Stimulated activated CD8-positive, alpha-beta memory T cell treated with anti-CD3 and anti-CD28 coated beads, Interleukin-15, amount 100 ng/mL, for 1 hour (primary cell): Measurements from ENCODE around the gene ATG13.

Experiments
- DNase-seq: peaks from one replicate; pipeline ENCODE4 v3.0.0-alpha.2; 2020; ENCODE audit warnings: low read depth

The ATG13 gene

DNA sequence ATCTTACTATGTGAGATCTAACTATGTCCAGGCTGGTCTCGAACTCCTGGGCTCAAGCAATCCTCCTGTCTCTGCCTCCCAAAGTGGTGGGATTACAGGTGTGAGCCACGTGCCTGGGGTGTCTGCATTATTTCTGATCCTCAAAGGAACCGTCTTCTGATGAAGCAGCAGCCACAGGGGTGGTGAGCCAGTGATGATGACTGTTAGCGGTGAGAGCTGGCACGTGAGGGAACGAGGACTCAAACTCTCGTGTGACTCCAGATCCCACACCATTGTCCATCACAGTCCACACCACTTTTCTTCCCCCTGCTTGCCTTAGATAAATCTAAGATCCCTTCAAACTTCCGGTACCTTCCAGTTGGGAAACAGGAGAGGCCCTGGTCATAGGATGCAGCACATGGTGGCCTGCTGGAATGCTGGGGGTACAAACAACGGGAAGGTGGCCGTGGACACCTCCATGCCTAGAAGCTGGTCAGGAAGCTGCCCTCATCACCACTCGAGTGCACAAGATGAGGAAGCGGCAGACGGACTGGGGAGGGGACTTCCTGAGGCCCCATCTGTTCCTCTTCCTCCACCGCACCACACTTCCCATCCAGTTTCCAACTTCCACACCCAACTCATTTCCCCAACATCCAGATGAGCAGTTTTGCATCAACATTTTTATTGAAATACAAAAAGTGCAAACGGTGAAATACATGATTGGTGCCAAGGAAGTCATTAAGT lies 59.2 kb downstream of the ATG13 start:
- DNase-seq, result no peak

DNA sequence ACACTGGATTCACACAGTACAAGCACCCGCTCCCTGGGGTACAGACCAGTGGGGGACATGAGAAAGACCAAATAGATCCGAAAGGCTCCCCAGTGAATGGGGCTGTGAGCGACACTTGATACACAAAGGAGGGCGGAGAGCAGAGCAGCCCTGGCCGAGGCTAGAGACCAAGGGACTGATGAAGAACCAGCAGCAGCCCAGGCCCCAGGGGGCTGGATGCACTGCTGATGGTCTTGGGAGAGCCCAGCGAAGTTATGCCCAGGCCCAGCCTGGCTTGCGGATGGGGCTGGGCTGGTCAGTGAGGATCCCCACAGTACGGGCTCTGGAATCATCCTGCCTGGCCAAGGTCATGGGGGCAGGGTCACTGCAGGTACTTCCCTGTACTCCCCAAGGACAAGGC lies 59.8 kb downstream of the ATG13 start:
- no peak for DNase-seq

GRCh38 chr11:46677991-46678740 lies 60.8 kb downstream of the ATG13 start:
- DNase-seq, result no peak

GRCh38 chr11:46678741-46679130 lies 61.4 kb downstream of the ATG13 start:
- DNase-seq, result no peak

DNA sequence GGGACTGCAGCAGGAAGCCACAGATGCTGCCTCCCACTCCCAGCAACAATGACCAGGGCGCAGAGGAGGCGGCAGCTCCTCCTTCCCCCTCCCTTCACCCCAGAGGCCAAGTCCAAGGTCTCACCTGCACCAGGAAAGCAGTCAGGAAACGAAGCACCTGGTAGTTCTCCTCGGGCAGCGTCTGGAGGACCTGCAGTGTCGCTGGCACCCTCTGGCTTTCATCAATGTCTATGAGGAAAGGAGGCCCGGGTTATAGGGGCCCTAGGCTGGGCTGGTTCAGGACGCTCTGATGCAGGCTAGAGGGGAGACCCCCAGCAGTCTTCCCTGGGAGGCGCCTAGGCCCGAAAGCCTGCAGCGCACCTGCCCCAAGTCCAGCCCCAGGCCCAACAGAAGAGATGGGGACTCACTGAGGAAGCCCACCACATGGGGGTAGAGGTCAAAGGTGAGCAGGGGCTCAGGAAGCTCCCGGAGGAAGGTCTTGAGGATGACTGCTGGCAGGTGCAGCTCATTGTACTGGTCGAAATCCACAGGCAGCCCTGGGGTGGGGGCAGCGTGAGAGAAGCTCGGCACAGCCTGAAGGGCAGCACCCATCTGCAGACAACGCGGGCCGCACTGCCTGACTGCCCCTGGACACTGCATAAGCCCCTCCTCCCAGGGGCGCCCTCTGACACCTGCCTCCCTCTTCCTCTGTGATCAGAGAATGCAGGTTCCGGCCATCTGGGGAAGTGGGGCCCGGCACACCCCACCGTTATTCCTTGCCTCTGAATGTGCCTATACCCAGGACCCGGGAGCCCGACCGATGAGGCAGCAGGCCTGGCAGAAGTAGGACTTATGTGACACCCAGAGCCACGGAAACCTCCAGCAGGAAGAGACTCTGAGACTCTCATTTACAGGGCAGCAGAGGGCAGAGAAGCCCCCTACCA lies 62.1 kb downstream of the ATG13 start:
- no peak for DNase-seq

DNA sequence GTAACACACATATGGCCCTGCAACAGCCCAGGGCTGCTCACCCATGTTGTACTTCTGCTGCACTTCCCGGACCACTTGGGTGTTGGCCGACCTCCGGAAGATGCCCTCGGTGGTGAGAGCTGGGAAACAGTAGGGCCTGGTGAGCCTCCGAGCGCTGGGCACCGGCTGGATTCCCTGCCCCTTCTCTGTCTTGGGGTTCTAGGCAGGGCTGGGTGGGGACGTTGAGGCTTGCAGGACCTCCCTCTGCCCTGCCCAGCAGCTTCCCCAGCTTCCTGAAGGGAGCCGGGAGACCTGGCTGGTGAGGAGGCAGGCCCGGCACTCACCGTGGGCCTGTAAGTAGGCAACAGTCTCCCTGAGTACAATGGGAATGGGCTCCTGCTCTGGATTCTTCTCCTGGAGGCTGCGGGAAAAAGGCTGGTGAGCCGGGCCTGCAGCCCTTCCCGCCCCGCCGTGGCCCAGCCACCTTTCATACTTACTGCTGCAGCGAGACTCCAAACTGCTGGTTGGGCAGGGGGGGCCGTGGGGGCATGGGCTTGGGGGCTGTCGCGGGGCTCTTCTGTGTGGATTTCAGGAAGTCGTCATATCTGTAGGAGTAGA lies 62.9 kb downstream of the ATG13 start:
- DNase-seq, result no peak

- DNase-seq, result no peak
Measured at GRCh38 chr11:46680815-46681214, 63.5 kb downstream of the ATG13 start.

GRCh38 chr11:46681814-46682213 lies 64.5 kb downstream of the ATG13 start:
- no peak for DNase-seq

- DNase-seq, result no peak
Measured at GRCh38 chr11:46682773-46683752, 65.7 kb downstream of the ATG13 start.

DNA sequence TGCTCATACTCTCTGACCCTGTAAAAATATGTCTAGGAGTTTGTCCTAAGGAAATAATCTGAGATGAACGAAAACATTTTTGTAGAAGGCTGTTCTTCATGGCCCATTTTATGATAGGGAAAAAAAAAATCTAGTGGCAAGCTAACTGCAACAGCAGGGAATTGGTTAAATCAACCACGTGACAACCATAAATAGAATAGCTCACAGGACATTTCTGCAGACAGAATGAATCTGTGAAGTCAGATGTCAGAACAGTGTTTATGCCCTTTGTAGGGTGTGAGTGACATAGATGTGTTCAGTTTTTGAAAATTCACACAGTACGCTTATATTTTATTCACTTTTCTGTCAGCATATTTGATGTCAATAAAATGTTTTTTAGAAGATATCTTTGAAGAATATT lies 67.0 kb downstream of the ATG13 start:
- DNase-seq, result no peak

GRCh38 chr11:46686886-46687795 lies 69.8 kb downstream of the ATG13 start:
- DNase-seq, result no peak

GRCh38 chr11:46690702-46691101 lies 73.3 kb downstream of the ATG13 start:
- no peak for DNase-seq

- no peak for DNase-seq
Measured at GRCh38 chr11:46692450-46692849, 75.1 kb downstream of the ATG13 start.

DNA sequence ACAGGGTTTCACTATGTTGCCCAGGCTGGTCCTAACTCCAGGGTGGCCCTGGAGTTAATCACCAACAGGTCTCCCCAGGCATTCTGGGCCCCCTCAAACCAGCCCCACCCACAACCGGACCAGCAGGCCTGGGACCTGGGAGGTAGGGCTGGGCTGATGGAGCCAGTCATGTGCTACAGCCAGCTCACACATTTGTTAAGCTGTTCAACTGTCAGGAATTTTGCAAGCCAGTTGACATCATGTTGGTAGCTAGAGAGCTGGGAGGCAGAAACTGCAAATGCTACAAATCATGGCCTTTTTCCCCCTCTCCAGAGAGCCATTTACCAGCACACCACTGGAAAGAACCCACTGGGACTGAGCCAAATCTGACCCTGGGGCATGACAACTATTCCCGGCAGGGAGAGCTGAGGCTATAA lies 76.3 kb downstream of the ATG13 start:
- DNase-seq, result no peak

DNA sequence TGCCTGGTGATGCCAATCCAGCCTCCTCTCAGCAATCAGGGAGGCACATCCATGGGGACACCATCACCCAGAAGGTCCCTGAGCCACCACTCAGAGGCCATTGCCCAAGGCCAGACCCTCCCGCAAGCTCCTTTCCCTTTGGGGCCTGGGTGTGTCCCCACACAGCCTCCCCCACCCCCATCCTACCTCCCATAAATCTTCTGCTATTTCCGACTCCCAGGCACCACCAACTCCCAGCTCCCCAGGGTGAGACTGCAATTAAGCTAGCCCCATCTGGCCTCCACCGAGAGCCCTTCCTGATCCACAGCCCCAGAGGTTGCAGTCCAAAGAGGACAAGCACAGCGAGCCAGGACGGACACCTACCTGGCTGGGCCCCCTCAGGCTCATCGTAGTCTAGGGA lies 76.7 kb downstream of the ATG13 start:
- DNase-seq, result no peak

- DNase-seq, result no peak
Measured at GRCh38 chr11:46694607-46695006, 77.3 kb downstream of the ATG13 start.

DNA sequence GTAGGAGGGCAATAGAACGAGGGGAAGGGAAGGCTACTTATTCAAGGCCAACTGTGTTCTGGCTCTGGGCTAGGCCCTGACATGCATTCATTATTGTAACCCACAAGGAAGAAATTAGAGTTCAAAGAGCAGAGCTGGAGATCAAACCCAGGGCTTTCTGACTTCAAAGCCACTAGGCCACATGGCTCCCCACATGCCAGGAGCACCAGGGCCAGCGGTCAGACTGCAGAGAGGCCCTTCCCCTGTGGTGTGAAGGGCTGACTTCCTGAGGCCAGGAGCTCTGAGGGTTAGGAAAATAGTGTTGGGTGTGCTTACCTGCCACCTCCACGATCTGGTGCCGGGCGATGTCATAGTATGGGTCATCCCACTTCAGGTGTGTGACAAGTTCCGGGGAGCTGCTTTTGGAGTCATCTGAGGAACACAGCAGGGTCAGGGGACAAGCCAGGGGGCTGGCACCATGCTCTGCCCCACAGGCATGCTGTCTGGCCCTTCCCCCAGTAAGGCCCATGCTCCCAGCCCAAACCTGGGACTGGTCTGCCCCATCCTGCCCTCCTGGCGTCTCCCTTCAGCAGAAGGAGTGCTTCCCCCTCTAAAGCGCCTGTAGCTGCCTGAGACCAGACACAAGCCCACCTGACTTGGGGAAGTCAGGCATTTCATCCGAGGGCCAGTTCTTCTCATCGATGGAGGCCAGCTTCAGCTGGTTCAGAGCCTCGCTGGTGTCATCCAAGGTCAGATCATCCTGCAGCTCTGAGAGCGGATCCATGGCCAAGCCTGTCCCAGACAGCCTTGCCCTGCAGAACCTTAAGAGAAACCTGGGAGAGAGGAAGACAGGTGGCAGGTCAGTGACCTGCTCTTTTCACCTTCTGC lies 78.2 kb downstream of the ATG13 start:
- DNase-seq, result no peak

GRCh38 chr11:46696212-46696558 lies 78.8 kb downstream of the ATG13 start:
- no peak for DNase-seq

DNA sequence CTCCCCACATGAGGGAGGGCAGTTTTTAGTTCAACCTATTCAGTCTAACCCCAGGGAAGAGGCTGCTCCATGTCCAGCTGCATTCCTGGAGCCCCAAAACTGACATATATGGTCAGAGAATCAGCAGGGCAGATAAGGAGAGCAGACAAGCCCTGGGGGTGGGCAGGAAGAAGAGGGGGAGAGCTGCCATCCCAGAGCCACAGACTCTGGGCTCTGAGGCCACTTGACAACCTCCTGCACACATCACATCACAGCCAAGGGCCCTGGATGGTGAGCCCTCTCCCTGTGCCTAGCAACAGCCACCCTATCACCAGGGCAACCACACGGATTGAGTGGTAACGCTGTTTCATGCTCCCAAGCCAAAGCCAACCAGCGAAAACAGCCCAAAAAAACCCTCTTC lies 80.0 kb downstream of the ATG13 start:
- DNase-seq, result no peak
